Panc1 (cell line): ENCODE results near the gene SRGAP3. TPM values are rescaled to one million over a fixed set of nuclear protein-coding genes. Genes with fewer than 3 reads are reported as not detected.

Source experiments
- ATAC-seq: fragments of 200-7000 bp; cut with Tn5 transposase; 2 replicates; pipeline ENCODE4 v1.9.1; 2020; ENCODE audit warnings: mild to moderate bottlenecking, moderate library complexity
- BruUV-seq: library from RNA; stranded (reverse); fragments of 400-500 nt; replicated peaks from 2 replicates; lab custom pipeline; 2021; lab: Mats Ljungman, UMichigan
- CTCF ChIA-PET: fragments of 300-600 bp; sonication (Branson Sonifier 250); formaldehyde crosslinking; loops from one replicate; lab custom pipeline; 2022; ENCODE audit warnings: antibody characterized with exemption; lab: Charles Lee
- POLR2A ChIA-PET: fragments of 300-600 bp; sonication (Branson Sonifier 250); formaldehyde crosslinking; loops from one replicate; lab custom pipeline; 2022; ENCODE audit warnings: antibody characterized with exemption; lab: Charles Lee
- DNase-seq: peaks from one replicate; pipeline ENCODE4 v3.0.0-alpha.2; 2010; ENCODE audit warnings: low read depth, low spot score
- H3K27ac ChIP-seq: 2 replicates; pipeline ENCODE4 v1.5.1; 2011; ENCODE audit warnings: mild to moderate bottlenecking, low read length, inconsistent platforms
- H3K27me3 ChIP-seq: fragments of 200-500 bp; sonication (Bioruptor generic); 2 replicates; pipeline ENCODE4 v1.6.0; 2014; ENCODE audit warnings: low read length, inconsistent platforms; ENCODE audit not compliant: control insufficient read depth, insufficient read depth
- H3K36me3 ChIP-seq: fragments of 200-500 bp; sonication (Bioruptor generic); 2 replicates; pipeline ENCODE4 v1.5.1; 2014; ENCODE audit warnings: inconsistent platforms, mild to moderate bottlenecking, low read length, moderate library complexity; ENCODE audit not compliant: control insufficient read depth, insufficient read depth
- H3K4me1 ChIP-seq: 2 replicates; pipeline ENCODE4 v1.5.1; 2011; ENCODE audit warnings: inconsistent platforms, mild to moderate bottlenecking, low read length, moderate library complexity; ENCODE audit not compliant: control insufficient read depth, insufficient read depth
- H3K4me3 ChIP-seq, 2 experiments: 2 replicates each; pipeline ENCODE4 v1.5.1; 2011 to 2012; ENCODE audit warnings: low read depth in 2 of 2, low read length in 2 of 2, mild to moderate bottlenecking in 2 of 2, inconsistent platforms in 1 of 2, moderate library complexity in 1 of 2
- H3K9me3 ChIP-seq: fragments of 200-500 bp; sonication (Bioruptor generic); 2 replicates; pipeline ENCODE4 v1.5.1; 2014; ENCODE audit warnings: low read depth, mild to moderate bottlenecking, inconsistent platforms, low read length, moderate library complexity; ENCODE audit not compliant: control insufficient read depth, insufficient read depth
- CTCF ChIP-seq: fragments of 450-650 bp; IDR thresholded peaks from 2 replicates; pipeline ENCODE4 v1.5.1; 2017; ENCODE audit warnings: mild to moderate bottlenecking
- POLR2AphosphoS5 ChIP-seq: IDR thresholded peaks from 2 replicates; pipeline ENCODE4 v1.6.1; 2012; ENCODE audit warnings: mild to moderate bottlenecking, low read depth, low read length, moderate library complexity
- REST ChIP-seq, 2 experiments: IDR thresholded peaks; 2 replicates each; pipeline ENCODE4 v1.6.1; 2011 to 2012; ENCODE audit warnings: low read depth in 2 of 2, control low read depth in 1 of 2, low read length in 1 of 2, mild to moderate bottlenecking in 1 of 2, moderate library complexity in 1 of 2; ENCODE audit not compliant: insufficient read depth in 1 of 2
- SIN3A ChIP-seq: IDR thresholded peaks from 2 replicates; pipeline ENCODE4 v1.6.1; 2012; ENCODE audit warnings: low read depth, mild to moderate bottlenecking, low read length, moderate library complexity, borderline replicate concordance; ENCODE audit not compliant: insufficient read depth
- TCF7L2 ChIP-seq: IDR thresholded peaks from 2 replicates; pipeline ENCODE4 v1.6.1; 2011; ENCODE audit warnings: mild to moderate bottlenecking, low read depth, low read length, inconsistent platforms
- in situ Hi-C: cut with HindIII; loops from 2 replicates; pipeline ENCODE4 v1.10.0; 2016; ENCODE audit warnings: low sequenced_read_pairs, low pct_unique_long_range_greater_than_20kb
- intact Hi-C: fragments of 100-400 bp; cut with micrococcal nuclease; formaldehyde crosslinking; loops from one replicate; pipeline ENCODE4 v1.10.0; 2022; ENCODE audit not compliant: unreplicated experiment
- total RNA-seq: library from RNA; stranded (reverse); gene quantifications from one replicate; pipeline ENCODE4 v1.2.1, GENCODE V29; 2021; ENCODE audit not compliant: unreplicated experiment

The SRGAP3 gene
- total RNA-seq, 1 experiment from 2014 or later = 0.82 TPM

- in situ Hi-C loops (no loop called here), intact Hi-C loops (no loop called here)
- DNase-seq (no peak), ATAC-seq (no peak)
- POLR2A ChIA-PET = no interaction called here
- no peaks in the 10 kb centered on the region for H3K36me3 ChIP-seq
- no peak overlapping the region for H3K4me3 ChIP-seq
- no peaks in the 10 kb centered on the region; the same call in none of the 2 replicates for H3K27me3 ChIP-seq
- H3K9me3 ChIP-seq = no peaks in the 10 kb centered on the region
- BruUV-seq = no TSS peak
- TF ChIP-seq REST (IDR thresholded peaks at IDR 0.05; ENCODE audit: insufficient read depth in 1 of 2, low read depth in 2 of 2, low read length in 1 of 2) = no peak
- TF ChIP-seq SIN3A = no peak
- TF ChIP-seq TCF7L2 = no peak
- TF ChIP-seq POLR2AphosphoS5 = no peak
- TF ChIP-seq CTCF = no peak
- H3K27ac ChIP-seq = no peak overlapping the region
- CTCF ChIA-PET = no interaction called here
- H3K4me1 ChIP-seq = no peaks in the 10 kb centered on the region
Measured at GRCh38 chr3:9188583-9188982, 60.9 kb downstream of the SRGAP3 start.

- Histone ChIP-seq H3K4me3 (no peak overlapping the region), H3K27ac (no peak overlapping the region), H3K27me3 (no peaks in the 10 kb centered on the region; the same call in none of the 2 replicates), H3K36me3 (no peaks in the 10 kb centered on the region), H3K9me3 (no peaks in the 10 kb centered on the region), H3K4me1 (no peaks in the 10 kb centered on the region)
- in situ Hi-C loops (no loop called here), intact Hi-C loops (no loop called here)
- no TSS peak for BruUV-seq
- CTCF ChIA-PET = no interaction called here
- POLR2A ChIA-PET = no interaction called here
- ATAC-seq (no peak), DNase-seq (no peak)
- no peak for TF ChIP-seq TCF7L2
- TF ChIP-seq CTCF = no peak
Measured at GRCh38 chr3:9185701-9186100, 63.7 kb downstream of the SRGAP3 start.
